Measurements from ENCODE around the gene TMEM91. TPM values are rescaled to one million over a fixed set of nuclear protein-coding genes. Genes with fewer than 3 reads are reported as not detected.
"Not testable (repeated sequence)": the region's sequence is repeated elsewhere in the genome, so short reads cannot be mapped to it uniquely, and the experiment has no call there.

TMEM91 gene
- total RNA-seq, 2 donors from 2014 or later: 4.7 to 6.7 TPM

DNA sequence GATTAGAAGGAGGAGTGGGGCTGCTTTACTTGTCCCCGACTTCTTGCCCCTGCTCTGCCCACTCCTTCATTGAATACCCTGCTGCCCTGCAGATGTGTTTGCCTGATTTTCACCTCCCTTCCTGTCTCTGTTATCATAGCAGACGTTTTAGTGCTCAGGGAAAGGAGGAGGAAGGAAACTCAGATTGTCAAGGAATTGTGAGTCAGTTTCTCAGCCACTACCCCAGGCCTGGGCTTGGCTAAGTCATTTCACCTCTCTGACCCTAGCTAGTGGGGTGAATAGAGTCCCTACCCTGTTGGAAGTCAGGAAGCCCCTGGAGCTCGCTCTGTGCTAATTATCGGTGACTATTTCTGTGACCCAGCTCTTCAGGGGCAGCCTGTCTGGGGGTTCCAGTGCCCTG lies 25.1 kb downstream of the TMEM91 start:
- no peaks in the 10 kb centered on the region for H3K36me3 Mint-ChIP-seq
- no peaks in the 10 kb centered on the region for H3K27me3 Mint-ChIP-seq
- ATAC-seq (no peak), DNase-seq (ENCODE audit: low spot score) (no peak)
- H3K27ac Mint-ChIP-seq: no peak overlapping the region
- peaks cover 34 to 35% of the 10 kb centered on the region in 2 donors for H3K4me1 Mint-ChIP-seq (ENCODE audit: low read depth in 2 of 2)
- H3K9me3 Mint-ChIP-seq: no peaks in the 10 kb centered on the region
- no peak overlapping the region for H3K4me3 Mint-ChIP-seq

DNA sequence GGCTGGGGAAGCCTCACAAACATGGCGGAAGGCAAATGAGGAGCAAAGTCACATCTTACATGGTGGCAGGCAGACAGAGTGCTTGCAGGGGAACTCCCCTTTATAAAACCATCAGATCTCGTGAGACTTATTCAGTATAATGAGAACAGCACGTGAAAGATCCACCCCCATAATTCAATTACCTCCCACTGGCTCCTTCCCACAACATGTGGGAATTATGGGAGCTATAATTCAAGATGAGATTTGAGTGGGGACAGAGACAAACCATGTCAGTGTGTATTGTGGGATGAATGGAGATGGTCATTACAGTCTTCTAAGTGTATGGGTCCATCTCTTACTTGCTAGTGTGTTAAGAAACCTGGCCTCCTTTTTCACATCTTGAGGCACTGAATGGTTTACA lies 25.7 kb downstream of the TMEM91 start:
- no peaks in the 10 kb centered on the region for H3K36me3 Mint-ChIP-seq
- no peak overlapping the region for H3K27ac Mint-ChIP-seq
- H3K4me1 Mint-ChIP-seq (ENCODE audit: low read depth in 2 of 2): peaks cover 32 to 35% of the 10 kb centered on the region in 2 donors
- H3K9me3 Mint-ChIP-seq: no peaks in the 10 kb centered on the region
- ATAC-seq (no peak), DNase-seq (ENCODE audit: low spot score) (no peak)
- H3K4me3 Mint-ChIP-seq: no peak overlapping the region
- no peaks in the 10 kb centered on the region for H3K27me3 Mint-ChIP-seq

DNA sequence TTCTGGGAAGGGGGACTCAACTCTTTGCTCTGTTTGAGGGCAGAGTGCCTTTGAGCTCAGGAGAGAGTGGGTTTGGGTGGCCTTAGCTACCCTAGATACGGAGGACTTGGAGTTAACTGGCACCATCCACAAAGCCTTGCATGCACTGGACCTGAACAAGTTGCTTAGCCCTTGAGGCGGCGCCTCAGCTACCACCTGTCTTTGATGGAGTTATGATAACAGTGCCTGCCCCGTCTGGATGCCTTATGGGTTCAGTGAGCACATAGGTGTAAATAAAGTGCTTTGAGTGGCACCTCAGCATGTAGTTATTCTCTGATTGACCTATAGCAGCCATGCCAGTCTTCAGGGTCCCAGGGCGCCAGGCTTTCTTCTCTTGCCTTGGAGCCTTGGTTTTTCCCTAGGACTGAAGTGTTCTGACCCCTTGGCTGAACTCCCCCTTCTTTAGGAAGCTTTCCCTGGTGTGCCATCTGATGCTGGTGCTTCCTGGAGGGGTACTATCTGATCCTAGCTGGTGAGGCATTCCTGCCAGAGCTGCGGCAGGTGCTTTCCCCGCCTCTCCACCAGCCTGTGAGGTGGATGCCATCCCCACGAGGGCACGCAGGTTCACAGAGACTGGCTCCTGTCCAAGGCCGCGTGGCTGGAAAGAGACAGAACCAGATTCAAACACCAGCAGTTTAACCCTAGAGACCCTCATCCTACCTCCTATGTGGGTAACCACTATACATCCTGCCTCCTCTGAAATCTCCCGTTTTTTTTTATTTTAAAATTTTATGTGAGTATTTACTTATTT lies 27.0 kb downstream of the TMEM91 start:
- DNase-seq (ENCODE audit: low spot score) (no peak), ATAC-seq (no peak)
- Mint-ChIP-seq H3K36me3 (no peaks in the 10 kb centered on the region), H3K27ac (no peak overlapping the region), H3K9me3 (no peaks in the 10 kb centered on the region), H3K4me3 (no peak overlapping the region), H3K4me1 (ENCODE audit: low read depth in 2 of 2) (peaks cover 20 to 24% of the 10 kb centered on the region in 2 donors), H3K27me3 (no peaks in the 10 kb centered on the region)

DNA sequence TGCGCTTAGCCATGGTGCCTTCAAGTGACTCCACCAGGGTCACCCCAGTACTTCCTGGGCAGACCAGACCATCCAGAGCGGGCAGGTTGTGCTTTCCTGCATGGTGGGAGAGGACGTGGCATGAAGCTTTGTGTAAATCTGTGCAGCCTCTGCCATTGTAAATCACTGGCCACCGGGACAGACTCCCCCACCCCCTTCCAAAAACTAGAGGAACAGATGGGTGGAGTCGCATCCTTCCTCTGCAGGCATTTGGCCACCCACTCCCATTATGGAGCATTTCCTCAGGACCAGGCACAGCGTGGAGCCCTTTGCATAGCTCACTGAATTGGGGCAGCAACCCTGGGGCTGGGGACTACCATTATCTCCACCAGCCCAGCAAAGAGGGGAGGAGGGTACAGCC lies 29.4 kb downstream of the TMEM91 start:
- DNase-seq (ENCODE audit: low spot score) (no peak), ATAC-seq (no peak)
- H3K36me3 Mint-ChIP-seq: no peaks in the 10 kb centered on the region
- H3K27me3 Mint-ChIP-seq: no peaks in the 10 kb centered on the region
- no peaks in the 10 kb centered on the region for H3K9me3 Mint-ChIP-seq
- H3K4me3 Mint-ChIP-seq: no peak overlapping the region
- peaks cover 19 to 27% of the 10 kb centered on the region in 2 donors for H3K4me1 Mint-ChIP-seq (ENCODE audit: low read depth in 2 of 2)
- H3K27ac Mint-ChIP-seq: no peak overlapping the region

- ATAC-seq: no peak
- H3K27me3 Mint-ChIP-seq: no peaks in the 10 kb centered on the region
- no peak overlapping the region for H3K4me3 Mint-ChIP-seq
- no peak overlapping the region for H3K27ac Mint-ChIP-seq
- no peaks in the 10 kb centered on the region for H3K9me3 Mint-ChIP-seq
- H3K36me3 Mint-ChIP-seq: no peaks in the 10 kb centered on the region
- H3K4me1 Mint-ChIP-seq (ENCODE audit: low read depth in 2 of 2): peaks cover 15 to 22% of the 10 kb centered on the region in 2 donors
- DNase-seq (ENCODE audit: low spot score): no peak
Observed at GRCh38 chr19:41407271-41407670, 30.9 kb downstream of the TMEM91 start.

DNA sequence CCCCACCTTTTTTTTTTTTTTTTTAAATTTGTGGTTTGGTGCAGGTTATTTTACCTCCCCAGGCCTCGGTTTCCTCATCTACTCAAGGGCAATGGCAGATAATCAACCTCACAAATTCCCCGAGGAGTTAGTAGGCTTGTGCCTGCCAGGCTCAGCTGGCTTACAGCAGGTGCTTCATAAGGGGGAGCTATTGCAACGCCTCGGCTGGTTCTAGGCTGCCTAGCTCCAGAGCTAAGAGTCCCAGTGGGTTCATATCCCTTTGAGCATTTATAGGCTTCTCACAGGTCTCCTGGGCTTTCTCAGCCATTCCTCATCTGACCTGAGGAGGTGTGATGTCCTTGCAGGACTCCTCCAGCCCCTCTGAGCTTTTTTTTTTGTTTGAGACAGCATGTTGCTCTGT lies 31.9 kb downstream of the TMEM91 start:
- H3K9me3 Mint-ChIP-seq: no peaks in the 10 kb centered on the region
- H3K27me3 Mint-ChIP-seq: no peaks in the 10 kb centered on the region
- H3K27ac Mint-ChIP-seq: no peak overlapping the region
- H3K36me3 Mint-ChIP-seq: no peaks in the 10 kb centered on the region
- H3K4me1 Mint-ChIP-seq (ENCODE audit: low read depth in 2 of 2): peaks cover 15 to 22% of the 10 kb centered on the region in 2 donors
- H3K4me3 Mint-ChIP-seq: no peak overlapping the region
- DNase-seq (ENCODE audit: low spot score): no peak
- no peak for ATAC-seq

- not testable (repeated sequence) for H3K36me3 Mint-ChIP-seq; H3K27me3 Mint-ChIP-seq; H3K4me3 Mint-ChIP-seq; H3K9me3 Mint-ChIP-seq; ATAC-seq; DNase-seq (ENCODE audit: low spot score)
- peaks cover 15 to 22% of the 10 kb centered on the region in 2 donors for H3K4me1 Mint-ChIP-seq (ENCODE audit: low read depth in 2 of 2)
- H3K27ac Mint-ChIP-seq: peak overlapping the region; percentile 74 to 86
Observed at GRCh38 chr19:41408846-41409245, 32.5 kb downstream of the TMEM91 start.

DNA sequence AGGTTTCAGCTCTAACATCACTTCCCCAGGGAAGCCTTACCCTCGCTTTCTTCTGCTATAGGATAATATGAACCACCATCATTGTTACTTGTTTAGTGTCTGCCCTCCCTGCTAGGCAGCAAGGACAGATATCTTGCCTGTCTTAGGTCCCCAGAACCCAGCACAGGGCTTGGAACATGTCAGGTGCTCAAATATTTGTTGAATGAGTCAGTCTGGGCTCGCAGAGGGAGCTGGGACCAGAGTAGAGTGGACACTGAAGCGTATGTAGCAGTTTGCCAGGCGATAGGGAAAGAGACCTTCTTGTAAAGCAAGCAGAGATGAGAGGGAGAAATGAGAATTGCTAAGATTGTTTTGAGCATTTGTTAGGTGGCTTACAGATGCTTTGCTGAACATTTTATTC lies 33.0 kb downstream of the TMEM91 start:
- ATAC-seq (peak in 1 of 2 donors; percentile 8), DNase-seq (ENCODE audit: low spot score) (no peak)
- Mint-ChIP-seq H3K4me3 (peak overlapping the region; percentile 33), H3K27ac (peak overlapping the region; percentile 74 to 86), H3K27me3 (no peaks in the 10 kb centered on the region), H3K9me3 (no peaks in the 10 kb centered on the region), H3K36me3 (peaks cover 4% of the 10 kb centered on the region), H3K4me1 (ENCODE audit: low read depth in 2 of 2) (peaks cover 15 to 22% of the 10 kb centered on the region in 2 donors)

GRCh38 chr19:41410336-41411054 lies 34.2 kb downstream of the TMEM91 start:
- H3K4me1 Mint-ChIP-seq (ENCODE audit: low read depth in 2 of 2): peaks cover 15 to 22% of the 10 kb centered on the region in 2 donors

GRCh38 chr19:41411100-41411967 lies 35.0 kb downstream of the TMEM91 start:
- H3K4me1 Mint-ChIP-seq (ENCODE audit: low read depth in 2 of 2): peaks cover 15 to 22% of the 10 kb centered on the region in 2 donors
- H3K27ac Mint-ChIP-seq: no peak overlapping the region
- no peak for DNase-seq (ENCODE audit: low spot score)
- ATAC-seq: no peak
- H3K4me3 Mint-ChIP-seq: no peak overlapping the region
- H3K27me3 Mint-ChIP-seq: no peaks in the 10 kb centered on the region
- H3K9me3 Mint-ChIP-seq: no peaks in the 10 kb centered on the region
- peaks cover 5% of the 10 kb centered on the region for H3K36me3 Mint-ChIP-seq

More at GRCh38 chr19:41410336-41411054, 34.2 kb downstream of the TMEM91 start:
- Mint-ChIP-seq H3K9me3 (no peaks in the 10 kb centered on the region), H3K36me3 (peaks cover 5% of the 10 kb centered on the region), H3K27ac (peak overlapping the region; percentile 74 to 86), H3K4me3 (peak overlapping the region; percentile 63), H3K27me3 (no peaks in the 10 kb centered on the region)
- ATAC-seq: no peak
- no peak for DNase-seq (ENCODE audit: low spot score)

- Mint-ChIP-seq H3K27me3 (no peaks in the 10 kb centered on the region), H3K4me3 (no peak overlapping the region), H3K36me3 (peaks cover 5% of the 10 kb centered on the region), H3K4me1 (ENCODE audit: low read depth in 2 of 2) (peaks cover 15 to 21% of the 10 kb centered on the region in 2 donors), H3K27ac (no peak overlapping the region), H3K9me3 (no peaks in the 10 kb centered on the region)
- ATAC-seq (no peak), DNase-seq (ENCODE audit: low spot score) (no peak)
Observed at GRCh38 chr19:41411968-41412265, 35.6 kb downstream of the TMEM91 start.

GRCh38 chr19:41412953-41413352 lies 36.6 kb downstream of the TMEM91 start:
- DNase-seq (ENCODE audit: low spot score): no peak
- Mint-ChIP-seq H3K4me3 (no peak overlapping the region), H3K27me3 (no peaks in the 10 kb centered on the region), H3K36me3 (peaks cover 5% of the 10 kb centered on the region), H3K27ac (no peak overlapping the region), H3K4me1 (ENCODE audit: low read depth in 2 of 2) (peaks cover 15 to 19% of the 10 kb centered on the region in 2 donors), H3K9me3 (no peaks in the 10 kb centered on the region)
- ATAC-seq: no peak

GRCh38 chr19:41413947-41414346 lies 37.6 kb downstream of the TMEM91 start:
- H3K4me1 Mint-ChIP-seq (ENCODE audit: low read depth in 2 of 2): peaks cover 13 to 17% of the 10 kb centered on the region in 2 donors
- ATAC-seq: no peak
- peaks cover 5% of the 10 kb centered on the region for H3K36me3 Mint-ChIP-seq

More at GRCh38 chr19:41413947-41414346, 37.6 kb downstream of the TMEM91 start:
- no peaks in the 10 kb centered on the region for H3K27me3 Mint-ChIP-seq
- no peak for DNase-seq (ENCODE audit: low spot score)
- no peak overlapping the region for H3K27ac Mint-ChIP-seq
- no peaks in the 10 kb centered on the region for H3K9me3 Mint-ChIP-seq
- no peak overlapping the region for H3K4me3 Mint-ChIP-seq
